Measurements from ENCODE around the gene DDO. TPM values are rescaled to one million over a fixed set of nuclear protein-coding genes. Genes with fewer than 3 reads are reported as not detected.

DDO gene
- total and polyA plus RNA-seq, 2 donors (not counting 3 experiments of a cell fraction or from before 2014, with no cell fraction given), result not detected

DNA sequence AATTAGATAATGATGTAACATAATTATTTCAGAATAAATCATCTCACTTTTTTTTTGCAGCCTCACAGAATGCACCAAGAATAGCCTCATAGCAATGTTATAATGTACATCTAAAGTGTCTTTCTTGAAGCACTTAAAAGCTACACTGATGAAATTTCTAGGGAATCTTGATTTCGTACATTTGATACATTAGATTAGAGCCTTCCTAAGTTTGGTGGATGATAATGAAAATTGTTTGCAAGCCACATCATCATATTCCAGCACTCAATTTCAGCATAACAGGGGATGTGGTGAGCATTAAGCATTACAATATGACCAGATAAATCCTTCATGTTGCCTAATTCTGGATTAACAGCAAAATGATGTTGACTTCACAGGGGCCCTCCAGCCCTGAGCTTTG is 47.5 kb downstream of the DDO start:
- H3K4me1 ChIP-seq (ENCODE audit: control insufficient read depth, extremely low read depth, insufficient read depth, low read length), result no peaks in the 10 kb centered on the region
- H3K4me3 ChIP-seq (replicated peaks in 1 of 3; ENCODE audit: insufficient read depth in 1 of 3, low read depth in 1 of 3, low read length in 3 of 3), result no peak overlapping the region
- no peaks in the 10 kb centered on the region for H3K9me1 ChIP-seq (replicated peaks; ENCODE audit: control insufficient read depth, extremely low read depth, insufficient read depth, low read length)
- FAIRE-seq, result no peak
- H3K27me3 ChIP-seq (ENCODE audit: control insufficient read depth in 2 of 2, insufficient read depth in 2 of 2, low read length in 2 of 2), result peaks cover 24 to 47% of the 10 kb centered on the region in 2 experiments
- intact Hi-C loops (cut with micrococcal nuclease) (no loop called here), dilution Hi-C loops (cut with MboI; ENCODE audit: extremely low pct_ligation_motif_present, low sequenced_read_pairs) (no loop called here)
- ChIA-PET CTCF (interaction anchor here (1.3 kb wide), 1 partner anchor 10 kb away, joined by 3 read pairs; no protein-coding TSS in a partner anchor), POLR2A (no interaction called here)
- H4K20me1 ChIP-seq (replicated peaks; ENCODE audit: control insufficient read depth, extremely low read depth, insufficient read depth, low read length), result no peaks in the 10 kb centered on the region
- H3K9me3 ChIP-seq (replicated peaks; ENCODE audit: control insufficient read depth, insufficient read depth, low read length), result no peaks in the 10 kb centered on the region
- DNase-seq (ENCODE audit: low read depth, low spot score), result no peak
- no peaks in the 10 kb centered on the region for H3K79me2 ChIP-seq (ENCODE audit: control insufficient read depth, insufficient read depth, low read length)
- no peak for TF ChIP-seq POLR2A (IDR thresholded peaks at IDR 0.05; ENCODE audit: low read depth, low read length)
- TF ChIP-seq, protein P1, sequence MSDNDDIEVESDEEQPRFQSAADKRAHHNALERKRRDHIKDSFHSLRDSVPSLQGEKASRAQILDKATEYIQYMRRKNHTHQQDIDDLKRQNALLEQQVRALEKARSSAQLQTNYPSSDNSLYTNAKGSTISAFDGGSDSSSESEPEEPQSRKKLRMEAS (IDR thresholded peaks at IDR 0.05; ENCODE audit: insufficient read depth, insufficient read length), result no peak
- no peak for TF ChIP-seq POLR2AphosphoS5 (IDR thresholded peaks at IDR 0.05; ENCODE audit: insufficient read depth, low read depth, low read length)
- no peak for TF ChIP-seq FOS (IDR thresholded peaks at IDR 0.05; ENCODE audit: borderline replicate concordance, insufficient read depth, low read length)
- TF ChIP-seq JUN (IDR thresholded peaks at IDR 0.05; ENCODE audit: borderline replicate concordance, insufficient read depth, insufficient read length, low read depth), result no peak
- no peak overlapping the region for H2AFZ ChIP-seq (ENCODE audit: low read depth, low read length)
- H3K36me3 ChIP-seq (ENCODE audit: control insufficient read depth in 2 of 2, extremely low read depth in 1 of 2, insufficient read depth in 2 of 2, low read length in 2 of 2), result no peaks in the 10 kb centered on the region
- no peak overlapping the region for H3K9ac ChIP-seq (replicated peaks; ENCODE audit: extremely low read depth, insufficient read depth, low read length)
- H3K4me2 ChIP-seq (ENCODE audit: insufficient read depth, low read length), result no peak overlapping the region
- H3K27ac ChIP-seq (ENCODE audit: insufficient read depth, low read depth, low read length), result no peak overlapping the region
- BruUV-seq (replicated peaks), result no TSS peak

DNA sequence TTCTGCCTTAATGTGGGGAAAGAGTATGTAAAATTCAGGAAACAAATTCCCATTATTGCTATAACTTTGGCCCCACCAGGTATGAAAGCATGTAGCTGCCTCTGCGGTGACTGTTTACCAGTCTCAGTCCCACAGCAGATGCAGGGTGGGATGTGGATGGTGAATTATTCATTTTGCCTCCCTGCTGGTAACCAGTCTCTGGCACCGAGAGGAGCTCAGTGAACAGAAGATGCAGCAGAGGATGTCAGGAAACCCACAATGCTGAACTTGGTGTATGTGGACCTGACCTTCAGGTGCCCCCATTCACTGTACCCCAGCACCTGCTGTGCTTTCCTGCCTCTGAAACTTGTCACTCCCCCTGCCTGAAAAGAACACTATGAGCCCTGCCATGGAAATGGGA is 48.4 kb downstream of the DDO start:
- FAIRE-seq, result no peak
- ChIA-PET POLR2A (no interaction called here), CTCF (interaction anchor here (1.3 kb wide), 1 partner anchor 11 kb away, joined by 3 read pairs; no protein-coding TSS in a partner anchor)
- H3K4me3 ChIP-seq (replicated peaks in 1 of 3; ENCODE audit: insufficient read depth in 1 of 3, low read depth in 1 of 3, low read length in 3 of 3), result no peak overlapping the region
- H3K27ac ChIP-seq (ENCODE audit: insufficient read depth, low read depth, low read length), result no peak overlapping the region
- no peaks in the 10 kb centered on the region for H3K9me3 ChIP-seq (replicated peaks; ENCODE audit: control insufficient read depth, insufficient read depth, low read length)
- TF ChIP-seq POLR2A (IDR thresholded peaks at IDR 0.05; ENCODE audit: low read depth, low read length) (no peak), POLR2AphosphoS5 (IDR thresholded peaks at IDR 0.05; ENCODE audit: insufficient read depth, low read depth, low read length) (no peak), JUN (IDR thresholded peaks at IDR 0.05; ENCODE audit: borderline replicate concordance, insufficient read depth, insufficient read length, low read depth) (no peak), FOS (IDR thresholded peaks at IDR 0.05; ENCODE audit: borderline replicate concordance, insufficient read depth, low read length) (no peak), GATA2 (IDR thresholded peaks at IDR 0.05; ENCODE audit: insufficient read depth, insufficient read length, low read depth, low read length) (no peak), MYC (IDR thresholded peaks at IDR 0.05; ENCODE audit: low read depth, low read length) (no peak)
- DNase-seq (ENCODE audit: low read depth, low spot score), result no peak
- H3K9me1 ChIP-seq (replicated peaks; ENCODE audit: control insufficient read depth, extremely low read depth, insufficient read depth, low read length), result no peaks in the 10 kb centered on the region
- H4K20me1 ChIP-seq (replicated peaks; ENCODE audit: control insufficient read depth, extremely low read depth, insufficient read depth, low read length), result no peaks in the 10 kb centered on the region
- no peak overlapping the region for H3K4me2 ChIP-seq (ENCODE audit: insufficient read depth, low read length)
- no peaks in the 10 kb centered on the region for H3K4me1 ChIP-seq (ENCODE audit: control insufficient read depth, extremely low read depth, insufficient read depth, low read length)
- H3K27me3 ChIP-seq (ENCODE audit: control insufficient read depth in 2 of 2, insufficient read depth in 2 of 2, low read length in 2 of 2), result peaks cover 24 to 50% of the 10 kb centered on the region in 2 experiments
- no peak overlapping the region for H2AFZ ChIP-seq (ENCODE audit: low read depth, low read length)
- no peaks in the 10 kb centered on the region for H3K36me3 ChIP-seq (ENCODE audit: control insufficient read depth in 2 of 2, extremely low read depth in 1 of 2, insufficient read depth in 2 of 2, low read length in 2 of 2)
- dilution Hi-C loops (cut with MboI; ENCODE audit: extremely low pct_ligation_motif_present, low sequenced_read_pairs), result no loop called here
- intact Hi-C loops (cut with micrococcal nuclease), result no loop called here
- BruUV-seq (replicated peaks), result no TSS peak
- H3K9ac ChIP-seq (replicated peaks; ENCODE audit: extremely low read depth, insufficient read depth, low read length), result no peak overlapping the region
- H3K79me2 ChIP-seq (ENCODE audit: control insufficient read depth, insufficient read depth, low read length), result no peaks in the 10 kb centered on the region
